Measurements from ENCODE around the gene EIF2B5.

DNA sequence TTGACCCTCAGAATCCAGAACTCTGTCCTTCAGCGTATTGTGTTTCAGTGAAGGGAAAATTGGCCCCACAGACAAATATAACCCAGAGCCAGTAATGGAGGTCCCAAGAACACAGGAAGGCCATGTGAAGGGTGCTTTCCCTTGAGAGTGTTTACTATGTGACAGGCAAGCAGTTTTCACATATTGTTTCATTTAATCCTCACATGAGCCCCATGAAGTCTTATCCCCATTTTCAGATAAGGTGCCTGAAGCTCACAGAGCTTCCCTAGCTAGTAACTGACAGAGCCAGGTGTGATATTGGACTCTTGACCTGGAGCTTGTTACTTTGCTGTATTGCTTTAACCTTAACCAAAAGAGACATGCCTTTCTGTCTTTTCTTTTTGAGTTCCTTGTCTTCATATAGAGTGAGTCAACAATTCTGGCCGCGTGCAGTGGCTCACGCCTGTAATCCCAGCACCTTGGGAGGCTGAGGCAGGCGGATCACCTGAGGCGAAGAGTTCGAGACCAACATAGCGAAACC is 10.7 kb downstream of the EIF2B5 start:
- TF ChIP-seq, protein P1, sequence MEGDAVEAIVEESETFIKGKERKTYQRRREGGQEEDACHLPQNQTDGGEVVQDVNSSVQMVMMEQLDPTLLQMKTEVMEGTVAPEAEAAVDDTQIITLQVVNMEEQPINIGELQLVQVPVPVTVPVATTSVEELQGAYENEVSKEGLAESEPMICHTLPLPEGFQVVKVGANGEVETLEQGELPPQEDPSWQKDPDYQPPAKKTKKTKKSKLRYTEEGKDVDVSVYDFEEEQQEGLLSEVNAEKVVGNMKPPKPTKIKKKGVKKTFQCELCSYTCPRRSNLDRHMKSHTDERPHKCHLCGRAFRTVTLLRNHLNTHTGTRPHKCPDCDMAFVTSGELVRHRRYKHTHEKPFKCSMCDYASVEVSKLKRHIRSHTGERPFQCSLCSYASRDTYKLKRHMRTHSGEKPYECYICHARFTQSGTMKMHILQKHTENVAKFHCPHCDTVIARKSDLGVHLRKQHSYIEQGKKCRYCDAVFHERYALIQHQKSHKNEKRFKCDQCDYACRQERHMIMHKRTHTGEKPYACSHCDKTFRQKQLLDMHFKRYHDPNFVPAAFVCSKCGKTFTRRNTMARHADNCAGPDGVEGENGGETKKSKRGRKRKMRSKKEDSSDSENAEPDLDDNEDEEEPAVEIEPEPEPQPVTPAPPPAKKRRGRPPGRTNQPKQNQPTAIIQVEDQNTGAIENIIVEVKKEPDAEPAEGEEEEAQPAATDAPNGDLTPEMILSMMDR (IDR thresholded peaks at IDR 0.05): no peak
- TF ChIP-seq POLR2A (IDR thresholded peaks at IDR 0.05): no peak

Data from testis (tissue), 2 donors.